DND-41 (cell line): ENCODE data around the gene MEOX2.

Source experiments
- EZH2 ChIP-seq: IDR thresholded peaks from 3 replicates; pipeline ENCODE4 v1.6.1; 2012; ENCODE audit warnings: borderline replicate concordance, low read depth, mild to moderate bottlenecking, moderate library complexity, low read length, inconsistent platforms; ENCODE audit not compliant: severe bottlenecking
- TF ChIP-seq, protein P1 (sequence below): IDR thresholded peaks from 2 replicates; pipeline ENCODE4 v1.5.1; 2012; ENCODE audit warnings: borderline replicate concordance, low read length, moderate library complexity, mild to moderate bottlenecking; ENCODE audit not compliant: poor library complexity, severe bottlenecking; ENCODE audit errors: extremely low read depth

DNA sequence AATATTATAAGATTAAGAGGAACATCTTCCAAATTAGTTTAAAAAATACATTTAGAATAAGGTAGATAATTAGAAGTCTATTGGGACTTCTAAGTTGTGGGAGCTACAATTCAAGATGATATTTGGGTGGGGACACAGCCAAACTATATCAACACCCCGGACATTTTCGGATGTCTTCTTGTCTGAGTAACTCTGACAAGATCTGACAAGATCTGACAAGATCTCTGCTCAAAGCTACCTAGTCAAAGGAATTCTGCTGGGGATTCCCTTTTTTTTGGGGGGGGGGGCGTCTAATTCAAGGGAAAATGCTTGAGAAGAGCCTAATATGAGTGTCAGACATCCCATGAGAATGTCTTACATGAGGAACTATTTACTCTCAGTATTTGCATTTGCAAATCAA lies 119.4 kb downstream of the MEOX2 start:
- TF ChIP-seq, protein P1, sequence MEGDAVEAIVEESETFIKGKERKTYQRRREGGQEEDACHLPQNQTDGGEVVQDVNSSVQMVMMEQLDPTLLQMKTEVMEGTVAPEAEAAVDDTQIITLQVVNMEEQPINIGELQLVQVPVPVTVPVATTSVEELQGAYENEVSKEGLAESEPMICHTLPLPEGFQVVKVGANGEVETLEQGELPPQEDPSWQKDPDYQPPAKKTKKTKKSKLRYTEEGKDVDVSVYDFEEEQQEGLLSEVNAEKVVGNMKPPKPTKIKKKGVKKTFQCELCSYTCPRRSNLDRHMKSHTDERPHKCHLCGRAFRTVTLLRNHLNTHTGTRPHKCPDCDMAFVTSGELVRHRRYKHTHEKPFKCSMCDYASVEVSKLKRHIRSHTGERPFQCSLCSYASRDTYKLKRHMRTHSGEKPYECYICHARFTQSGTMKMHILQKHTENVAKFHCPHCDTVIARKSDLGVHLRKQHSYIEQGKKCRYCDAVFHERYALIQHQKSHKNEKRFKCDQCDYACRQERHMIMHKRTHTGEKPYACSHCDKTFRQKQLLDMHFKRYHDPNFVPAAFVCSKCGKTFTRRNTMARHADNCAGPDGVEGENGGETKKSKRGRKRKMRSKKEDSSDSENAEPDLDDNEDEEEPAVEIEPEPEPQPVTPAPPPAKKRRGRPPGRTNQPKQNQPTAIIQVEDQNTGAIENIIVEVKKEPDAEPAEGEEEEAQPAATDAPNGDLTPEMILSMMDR, result no peak
- no peak for TF ChIP-seq EZH2
